Cardiac septum (tissue), 1 donor: ENCODE results near the gene GRIN1. TPM values are rescaled to one million over a fixed set of nuclear protein-coding genes. Genes with fewer than 3 reads are reported as not detected.

Experiments used
- DNase-seq: peaks from one replicate; pipeline ENCODE4 v3.0.0-alpha.2; 2020; ENCODE audit warnings: low spot score
- intact Hi-C: fragments of 100-400 bp; cut with DNase I; formaldehyde crosslinking; loops from one replicate; pipeline ENCODE4 v1.14.0; 2022
- long read RNA-seq: library from polyadenylated mRNA; unstranded; transcript quantifications from one replicate; pipeline ENCODE4 v2.0.0, GENCODE V29; 2021
- total RNA-seq: library from RNA; stranded (reverse); fragmentation: NEBNext Ultra II Directional; extraction: Animal tissue kit (Norgen Biotek cat#: 25700); gene quantifications from one replicate; pipeline ENCODE4 v1.2.1, GENCODE V29; 2021
- donor health status: DM: no; HTN: no; CAD: no.

The GRIN1 gene
- total RNA-seq = not detected
- long read RNA-seq, partial matches to known transcripts = 0 of 1 reads
- long read RNA-seq, other reads (novel, unspliced or antisense) = 1 of 1 reads

GRCh38 chr9:137138722-137139467 lies at the start of gene GRIN1:
Gene GRIN1 (plus strand): TSS chr9:137139154. CDS start chr9:137139487, 333 bp downstream.
- intact Hi-C loops = no loop called here

GRCh38 chr9:137089232-137089947 lies 49.6 kb upstream of the GRIN1 start:
- intact Hi-C loops = no loop called here
- no peak for DNase-seq

More at GRCh38 chr9:137138722-137139467, at the start of gene GRIN1:
- no peak for DNase-seq

- DNase-seq = no peak
- intact Hi-C loops = no loop called here
These were observed 43.1 kb upstream of the GRIN1 start for GRCh38 chr9:137095664-137096517.

GRCh38 chr9:137096785-137097546 lies 42.0 kb upstream of the GRIN1 start:
- intact Hi-C loops = no loop called here
- DNase-seq = no peak

- no peak for DNase-seq
- intact Hi-C loops = no loop called here
These were observed 41.0 kb upstream of the GRIN1 start for GRCh38 chr9:137097761-137098462.

GRCh38 chr9:137099231-137099630 lies 39.7 kb upstream of the GRIN1 start:
- intact Hi-C loops = no loop called here
- no peak for DNase-seq

- no peak for DNase-seq
- intact Hi-C loops = no loop called here
These were observed 35.6 kb upstream of the GRIN1 start for GRCh38 chr9:137103206-137103999.

- intact Hi-C loops = no loop called here
- DNase-seq = no peak
These were observed 32.9 kb upstream of the GRIN1 start for GRCh38 chr9:137105814-137106661.

GRCh38 chr9:137106662-137107250 lies 32.2 kb upstream of the GRIN1 start:
- no peak for DNase-seq
- intact Hi-C loops = no loop called here

- intact Hi-C loops = no loop called here
- DNase-seq = no peak
These were observed 31.5 kb upstream of the GRIN1 start for GRCh38 chr9:137107312-137107921.

GRCh38 chr9:137107982-137108381 lies 31.0 kb upstream of the GRIN1 start:
- DNase-seq = no peak
- intact Hi-C loops = no loop called here

- intact Hi-C loops = no loop called here
- no peak for DNase-seq
These were observed 30.2 kb upstream of the GRIN1 start for GRCh38 chr9:137108608-137109249.

GRCh38 chr9:137109250-137110146 lies 29.5 kb upstream of the GRIN1 start:
- no peak for DNase-seq
- intact Hi-C loops = no loop called here

GRCh38 chr9:137110147-137110910 lies 28.6 kb upstream of the GRIN1 start:
- intact Hi-C loops = no loop called here
- DNase-seq = no peak
